Activated CD8-positive, alpha-beta memory T cell treated with anti-CD3 and anti-CD28 coated beads for 24 hours (primary cell): Measurements from ENCODE around the gene TMEM42.

Experiments used
- DNase-seq: peaks from one replicate; pipeline ENCODE4 v3.0.0-alpha.2; 2020

The TMEM42 gene

DNA sequence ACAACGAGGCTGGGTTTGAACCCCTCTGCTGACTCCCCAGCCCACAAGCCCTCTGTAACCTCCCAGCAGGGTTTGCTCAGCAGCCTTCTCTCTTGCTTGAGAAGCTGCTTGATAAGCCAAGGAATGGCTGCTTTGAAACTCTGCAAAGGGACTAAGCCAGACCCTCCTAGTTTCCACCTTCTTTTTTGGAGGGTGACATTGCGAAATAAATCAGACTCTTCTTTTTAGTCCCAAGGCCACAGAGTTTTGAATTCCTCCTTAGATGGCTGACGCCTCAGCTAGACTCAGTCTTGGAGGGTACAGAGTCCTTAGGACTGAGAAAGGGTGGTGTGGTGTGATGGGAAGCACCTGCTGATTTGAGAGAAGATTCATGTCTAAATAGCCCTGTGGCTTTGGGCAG lies 13.9 kb downstream of the TMEM42 start:
- DNase-seq: no peak

DNA sequence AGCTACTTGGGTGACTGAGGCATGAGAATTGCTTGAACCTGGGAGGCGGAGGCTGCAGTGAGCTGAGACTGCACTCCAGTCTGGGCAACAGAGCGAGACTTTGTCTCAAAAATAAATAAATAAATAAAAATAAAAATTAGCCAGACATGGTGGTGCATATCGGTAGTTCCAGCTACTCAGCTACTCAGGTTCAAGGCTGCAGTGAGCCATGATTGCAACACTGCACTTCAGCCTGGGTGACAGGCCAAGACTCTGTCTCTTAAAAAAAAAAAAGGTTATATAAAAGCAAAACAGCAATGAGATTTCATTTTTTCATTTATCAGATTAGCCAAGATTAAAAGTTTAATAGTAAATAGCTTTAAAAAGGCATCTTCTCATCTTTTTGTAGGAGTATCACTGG lies 15.6 kb downstream of the TMEM42 start:
- DNase-seq: no peak

DNA sequence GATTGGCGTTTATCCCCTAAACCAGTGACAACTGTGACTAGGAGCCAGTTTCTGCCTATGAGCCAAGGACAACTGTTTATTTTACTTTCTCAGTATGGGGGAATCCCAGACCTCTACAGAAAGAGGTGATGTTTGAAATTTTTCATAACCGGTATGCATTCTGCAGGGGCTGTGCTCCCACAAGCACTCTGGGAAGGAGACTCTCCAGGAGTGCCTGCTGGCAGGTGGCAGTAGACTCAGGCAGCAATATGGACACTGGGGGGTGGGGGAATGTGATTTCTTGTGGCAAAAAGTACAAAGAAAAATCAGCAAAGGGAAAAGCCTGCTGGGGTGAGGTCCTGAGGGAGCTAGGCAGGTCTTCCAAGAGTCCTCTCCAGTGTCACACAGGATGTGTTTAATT lies 18.6 kb downstream of the TMEM42 start:
- no peak for DNase-seq

DNA sequence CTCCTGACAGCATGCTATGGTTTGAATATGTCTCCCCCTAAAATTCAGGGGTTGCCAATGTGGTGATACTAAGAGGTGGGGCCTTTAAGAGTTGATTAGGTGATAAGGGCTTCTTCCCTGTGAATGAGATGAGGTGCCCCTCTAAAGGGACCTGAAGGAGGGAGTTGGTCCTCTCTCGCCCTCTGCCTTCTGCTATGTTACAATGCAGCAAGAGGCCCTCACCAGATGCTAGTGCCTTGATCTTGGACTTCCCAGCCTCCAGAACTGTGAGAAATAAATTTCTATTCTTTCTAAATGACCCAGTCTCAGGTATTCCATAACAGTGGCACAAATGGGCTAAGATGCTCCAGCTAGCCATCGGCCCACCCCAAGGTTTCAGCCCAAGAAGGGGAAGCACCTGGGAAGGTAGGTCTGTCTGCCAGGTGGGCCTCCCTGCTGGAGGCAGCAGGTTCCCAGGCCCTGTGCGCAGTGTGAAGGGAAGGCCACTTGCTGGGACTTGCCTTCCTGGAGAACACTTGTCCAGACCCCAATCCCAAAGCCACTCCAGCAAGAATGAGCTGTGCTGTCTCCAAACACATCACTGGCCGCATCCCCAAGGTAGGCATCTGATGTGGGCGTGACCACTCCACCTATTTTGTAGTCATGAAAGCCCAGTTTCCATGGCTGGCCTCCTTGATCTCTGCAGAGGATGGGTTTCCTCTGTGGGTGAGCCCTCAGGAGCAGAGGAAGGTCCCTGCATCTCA lies 21.7 kb downstream of the TMEM42 start:
- no peak for DNase-seq

DNA sequence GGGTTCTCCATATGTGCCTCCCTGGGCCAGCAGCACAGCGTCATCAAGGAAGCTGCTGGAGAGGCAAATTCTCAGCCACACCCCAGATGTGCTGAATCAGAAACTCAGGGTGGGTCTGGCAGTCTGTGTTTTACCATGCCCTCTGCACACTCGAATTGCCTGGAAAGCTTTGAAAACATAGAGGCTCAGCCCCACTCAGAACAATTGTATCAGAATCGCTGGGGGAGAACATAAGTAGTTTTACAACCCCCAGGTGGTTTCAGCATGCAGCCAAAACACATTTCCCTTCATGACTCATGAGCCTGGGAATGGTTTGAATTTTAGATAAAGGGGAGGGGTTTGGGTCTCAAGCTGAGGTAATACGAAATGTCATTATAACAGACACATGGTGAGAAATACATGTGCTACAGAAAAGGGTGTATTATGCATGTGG lies 22.3 kb downstream of the TMEM42 start:
- no peak for DNase-seq

DNA sequence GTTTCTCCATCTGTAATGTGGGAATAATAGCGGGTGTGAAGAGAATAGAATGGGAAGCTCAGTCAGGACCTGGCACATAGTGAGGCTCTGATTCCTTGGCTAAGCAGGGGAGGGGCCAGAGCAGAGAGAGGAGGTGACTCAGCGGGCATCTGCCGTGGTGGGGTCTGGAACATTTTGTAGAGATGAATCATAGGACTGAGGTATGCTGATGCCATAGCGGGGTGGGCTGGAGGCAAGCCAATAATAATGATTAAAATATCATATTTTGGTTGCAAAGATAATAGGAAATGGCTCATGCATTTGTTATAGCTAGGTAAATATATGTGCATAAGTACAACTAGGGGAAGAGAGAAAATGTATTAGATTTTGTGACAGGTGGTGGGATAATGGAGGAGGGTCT lies 23.9 kb downstream of the TMEM42 start:
- DNase-seq: no peak

DNA sequence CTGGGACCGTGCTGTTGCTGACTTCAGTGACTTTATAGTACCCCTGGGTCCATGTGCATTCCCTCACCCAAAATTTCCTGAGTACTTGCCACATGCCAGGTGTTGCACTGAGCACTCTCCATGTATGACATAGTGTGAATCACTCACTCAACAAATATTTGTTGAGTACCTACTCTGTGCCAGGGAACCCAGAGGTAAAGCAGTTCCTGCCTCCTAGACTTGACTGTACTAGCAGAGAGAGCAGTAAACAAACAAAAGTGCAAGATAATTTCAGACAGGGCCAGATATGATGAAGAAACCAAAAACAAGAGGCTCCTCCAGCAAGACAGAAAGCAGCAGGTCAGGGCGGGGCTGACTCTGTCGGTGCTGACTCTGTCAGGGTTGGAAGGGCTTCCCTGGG lies 24.8 kb downstream of the TMEM42 start:
- DNase-seq: no peak

DNA sequence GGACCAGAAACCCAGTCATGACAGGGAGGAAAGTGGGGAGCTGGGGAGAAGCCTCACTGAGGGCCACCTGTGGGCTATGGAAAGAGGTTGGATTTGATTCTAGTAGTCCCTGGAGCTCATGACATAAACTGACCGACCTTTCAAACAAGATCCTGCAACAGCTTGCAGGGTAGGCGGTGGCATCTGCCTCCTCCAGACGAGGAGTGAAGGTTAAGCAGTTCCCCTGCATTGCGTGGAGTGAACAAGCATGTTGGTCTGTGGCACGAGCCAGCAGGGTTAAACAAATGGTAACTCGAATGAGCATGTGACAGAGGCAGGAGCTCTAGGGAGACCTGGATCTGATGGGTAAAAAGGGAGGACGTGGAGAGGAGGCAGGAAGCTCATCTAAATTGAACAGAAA lies 25.4 kb downstream of the TMEM42 start:
- no peak for DNase-seq

DNA sequence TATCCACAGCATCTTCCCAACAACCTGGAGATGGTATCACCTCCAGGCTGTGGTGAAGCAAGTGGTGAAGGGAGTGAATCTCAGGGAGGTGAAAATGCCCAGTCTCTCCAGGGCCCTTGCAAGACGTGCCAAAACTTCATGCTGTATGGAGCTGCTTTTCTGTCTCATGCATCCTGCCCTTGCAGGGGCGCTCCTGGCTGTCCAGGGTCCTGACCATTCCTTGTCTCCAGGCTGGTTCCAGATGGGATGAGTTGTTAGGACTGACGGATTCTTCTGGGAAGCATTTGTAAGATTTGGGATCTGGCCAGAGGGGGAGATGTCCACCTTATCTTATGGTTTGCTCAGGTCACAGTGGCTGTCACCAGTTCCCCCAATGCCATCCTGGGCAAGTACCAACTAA lies 28.5 kb downstream of the TMEM42 start:
- no peak for DNase-seq

DNA sequence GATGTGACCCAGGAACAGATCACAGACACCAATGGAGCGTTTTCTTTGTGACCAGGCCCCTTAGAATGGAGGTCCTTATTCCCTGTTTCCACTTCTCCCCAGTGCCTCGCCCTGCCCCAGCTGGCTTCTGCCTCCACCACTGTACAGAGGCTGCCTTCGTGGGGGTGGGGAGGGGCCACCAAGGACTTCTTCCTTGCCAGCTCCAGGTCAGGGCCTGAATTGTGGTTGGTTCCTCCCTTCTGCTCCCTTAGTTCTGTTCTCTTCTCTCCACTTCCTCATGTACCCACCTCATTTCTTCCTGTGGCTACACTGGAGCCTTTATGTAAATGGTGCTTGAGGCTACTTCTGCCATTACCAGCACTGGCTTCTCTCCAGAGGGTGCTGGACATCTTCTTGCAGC lies 29.1 kb downstream of the TMEM42 start:
- no peak for DNase-seq

DNA sequence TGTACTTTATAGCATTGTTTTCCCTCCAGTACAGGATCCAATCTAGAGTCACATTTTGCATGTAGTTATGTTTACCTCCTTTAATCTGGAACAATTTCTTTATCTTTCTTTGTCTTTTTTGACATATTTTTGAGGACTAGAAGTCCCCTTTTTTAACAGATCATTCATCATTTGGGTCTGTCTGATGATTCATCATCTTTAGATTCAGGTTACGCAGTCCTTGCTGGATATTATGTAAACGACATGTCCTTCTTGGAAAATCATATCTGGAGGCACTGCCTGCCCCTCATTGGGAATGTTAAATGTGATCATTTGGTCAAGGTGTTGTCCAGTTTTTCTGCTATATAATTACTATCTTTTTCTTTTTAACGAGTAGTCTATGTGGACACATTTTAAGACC lies 31.0 kb downstream of the TMEM42 start:
- no peak for DNase-seq

DNA sequence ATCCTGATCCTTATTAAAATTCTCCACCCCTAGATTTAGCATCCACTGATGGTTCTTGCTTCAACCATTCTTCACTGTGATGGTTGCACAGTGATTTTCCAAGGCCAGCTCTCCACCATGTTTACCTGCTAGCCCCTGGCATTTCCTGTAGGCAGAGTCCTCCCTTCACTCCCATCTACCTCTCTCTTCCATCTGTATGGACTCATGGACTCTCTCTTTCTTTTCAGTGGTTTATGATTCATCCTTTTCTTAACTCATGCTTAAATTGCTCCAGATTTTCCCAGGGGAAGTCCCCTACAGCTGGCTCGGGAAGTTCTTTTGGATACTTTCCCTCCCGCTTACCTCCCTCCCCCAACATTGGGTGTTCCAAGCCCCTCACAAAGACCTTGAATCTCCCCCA lies 31.4 kb downstream of the TMEM42 start:
- DNase-seq: no peak

DNA sequence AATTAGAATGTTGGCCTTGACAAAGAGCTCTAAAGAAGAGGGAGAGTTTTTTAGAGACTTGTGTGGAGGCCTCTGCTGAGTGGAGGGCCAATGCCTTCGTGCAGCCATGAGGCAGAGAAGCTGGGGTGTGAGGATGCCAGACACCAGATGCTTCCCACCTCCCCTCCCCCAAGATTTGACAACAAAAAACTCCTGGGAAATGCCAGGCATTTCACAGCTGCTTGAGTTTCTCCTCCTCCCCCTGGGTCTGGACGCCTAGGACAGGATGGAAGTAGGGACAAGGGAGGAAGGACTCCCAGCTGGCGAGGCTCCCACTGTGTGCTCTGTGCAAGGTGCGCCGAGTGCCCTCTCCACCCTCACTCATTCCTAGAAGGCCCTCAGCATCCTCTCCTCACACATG lies 32.8 kb downstream of the TMEM42 start:
- no peak for DNase-seq

DNA sequence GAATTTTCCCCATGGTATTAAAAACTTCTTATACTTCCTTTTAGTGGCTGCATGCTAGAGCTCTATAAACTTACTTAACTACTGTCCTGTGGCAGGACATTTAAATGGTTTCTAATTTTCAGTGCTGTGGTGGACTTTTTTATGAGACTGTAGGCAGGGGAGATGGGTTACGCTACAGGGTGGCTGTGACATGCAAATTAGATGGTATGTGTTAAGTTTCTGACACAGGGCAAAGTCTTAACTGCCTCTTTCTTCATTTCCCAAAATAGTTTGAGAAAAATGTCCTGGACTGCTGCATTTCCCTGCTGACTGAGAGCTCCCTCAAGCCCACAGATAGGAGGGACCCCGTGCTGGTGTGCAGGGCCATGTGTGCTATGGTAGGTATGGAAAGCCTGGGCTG lies 34.7 kb downstream of the TMEM42 start:
- DNase-seq: no peak

DNA sequence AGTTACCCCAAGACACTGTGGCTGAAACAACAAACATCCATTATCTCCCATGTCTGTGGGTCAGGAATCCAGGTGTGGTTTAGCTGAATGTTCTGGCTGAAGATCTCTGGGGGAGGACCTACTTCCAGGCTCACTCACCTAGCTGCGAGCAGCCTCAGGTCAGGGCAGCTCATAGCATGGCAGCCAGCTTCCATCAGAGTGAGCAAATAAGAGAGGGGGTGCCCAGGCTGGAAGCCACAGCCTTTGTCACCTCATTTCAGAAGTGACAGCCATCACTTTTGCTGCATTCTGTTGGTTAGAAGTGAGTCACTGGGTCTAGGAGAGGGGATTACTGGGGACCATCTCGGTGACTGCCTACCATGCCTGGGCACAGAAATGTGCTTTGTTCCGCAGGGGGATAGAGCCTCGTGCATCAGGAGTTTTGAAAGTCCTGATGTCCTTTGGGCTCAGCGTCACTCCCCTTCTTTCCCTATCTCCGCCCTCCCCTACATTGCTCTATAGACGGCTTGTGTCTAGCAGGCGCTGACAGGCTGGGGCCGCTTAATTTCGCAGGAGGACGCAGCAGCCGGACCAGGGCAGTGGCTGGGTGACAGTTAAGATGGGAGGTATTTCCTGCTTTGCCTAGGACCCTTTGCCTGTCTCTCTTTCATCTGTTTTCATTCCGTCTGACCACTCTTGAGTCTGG lies 38.1 kb downstream of the TMEM42 start:
- no peak for DNase-seq

DNA sequence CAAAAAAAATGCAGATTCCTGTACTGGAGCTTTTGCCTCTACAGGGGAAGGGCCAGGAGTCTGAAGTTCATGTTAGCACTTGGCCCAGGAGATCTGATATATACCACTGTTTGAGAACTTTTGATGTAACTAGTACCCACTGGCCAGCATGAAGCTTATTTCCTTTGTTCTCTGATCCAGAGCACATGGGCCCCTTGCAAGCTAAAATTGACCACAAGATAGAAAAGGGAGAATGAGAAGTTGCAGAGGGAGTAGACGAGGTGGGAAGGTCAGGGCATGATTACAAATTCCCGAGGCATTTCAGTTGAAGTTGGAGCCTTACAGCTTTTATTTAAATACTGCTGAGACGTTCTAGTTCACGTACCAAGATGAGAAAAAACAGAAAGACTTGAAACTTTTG lies 40.9 kb downstream of the TMEM42 start:
- no peak for DNase-seq

DNA sequence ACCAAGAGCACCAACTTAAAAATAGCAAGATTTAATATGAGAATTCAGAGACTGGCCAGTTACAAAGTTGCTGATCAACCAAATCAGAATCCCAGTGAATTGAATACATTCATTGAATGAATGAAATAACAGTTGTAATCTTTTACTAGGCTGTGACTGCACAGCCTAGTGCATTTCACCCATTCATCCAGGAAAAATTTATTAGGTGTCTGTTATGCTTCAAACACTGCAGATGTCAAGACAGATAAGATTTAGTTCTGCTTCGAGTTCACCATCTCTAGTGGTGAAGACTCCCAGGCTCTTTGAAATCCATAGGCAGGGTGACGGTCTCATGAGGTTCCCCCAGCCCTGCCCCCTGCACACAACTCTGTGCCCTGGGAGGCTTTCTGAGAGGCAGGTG lies 41.6 kb downstream of the TMEM42 start:
- DNase-seq: no peak

DNA sequence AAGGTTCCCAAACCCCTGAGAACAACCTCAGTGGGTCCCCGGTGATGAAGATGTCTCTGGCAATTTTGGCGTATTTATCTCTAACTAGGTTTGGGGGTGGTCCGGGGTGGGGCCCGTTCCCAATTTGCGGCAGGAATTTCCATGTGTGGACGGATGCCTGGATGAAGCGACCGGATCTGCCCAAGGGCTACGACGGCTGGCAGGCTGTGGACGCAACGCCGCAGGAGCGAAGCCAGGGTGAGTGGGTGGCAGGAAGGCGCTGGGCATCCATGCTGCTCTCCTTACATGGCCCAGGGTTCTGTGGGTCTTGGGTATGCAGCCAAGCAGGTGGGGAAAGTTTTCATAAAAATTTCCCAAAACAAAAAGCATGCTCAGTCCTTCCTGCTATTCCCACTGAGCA lies 42.0 kb downstream of the TMEM42 start:
- no peak for DNase-seq

DNA sequence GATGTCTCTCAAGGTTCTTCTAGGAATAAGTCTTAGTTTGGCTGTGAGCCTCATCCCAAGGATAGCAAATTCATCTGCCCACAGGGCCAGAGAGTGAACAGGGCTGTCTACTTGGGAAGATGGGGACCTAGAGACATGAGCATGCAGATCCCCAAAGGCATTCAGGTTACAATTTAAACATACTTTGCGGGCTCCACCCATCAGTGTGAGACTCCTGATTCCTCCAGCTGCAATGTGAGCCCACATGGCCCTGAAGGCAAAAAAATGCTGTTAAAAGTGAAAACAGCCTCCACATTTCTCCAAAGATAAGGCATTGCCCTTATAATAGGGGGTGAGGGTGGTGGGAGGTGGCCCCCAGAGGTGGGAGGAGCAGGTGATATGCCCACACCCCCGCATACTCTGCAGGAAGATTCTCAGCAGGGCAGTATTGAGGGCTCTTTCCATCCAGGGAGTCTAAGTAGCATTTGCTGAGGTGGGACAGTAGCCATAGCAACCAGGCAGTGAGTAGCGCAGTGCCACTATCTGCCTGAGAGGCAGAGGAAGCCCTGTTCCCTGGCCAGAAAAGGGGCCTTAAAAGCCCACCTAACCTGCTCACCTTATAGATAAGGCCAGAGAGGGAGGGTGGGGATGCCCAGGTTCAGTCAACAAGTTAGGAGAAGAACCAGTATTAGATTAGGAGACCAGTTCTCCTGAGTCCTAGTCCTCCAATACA lies 43.9 kb downstream of the TMEM42 start:
- no peak for DNase-seq

DNA sequence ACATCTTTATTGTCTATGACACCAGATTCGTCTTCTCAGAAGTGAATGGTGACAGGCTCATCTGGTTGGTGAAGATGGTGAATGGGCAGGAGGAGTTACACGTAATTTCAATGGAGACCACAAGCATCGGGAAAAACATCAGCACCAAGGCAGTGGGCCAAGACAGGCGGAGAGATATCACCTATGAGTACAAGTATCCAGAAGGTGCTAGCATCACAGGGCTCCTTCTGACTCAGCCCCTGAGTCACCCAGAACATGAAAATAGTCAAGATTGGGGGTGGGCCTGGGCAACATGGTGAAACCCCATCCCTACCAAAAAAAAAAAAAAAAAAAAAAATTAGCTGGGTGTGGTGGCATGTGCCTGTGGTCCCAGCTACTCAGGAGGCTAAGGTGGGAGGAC lies 45.3 kb downstream of the TMEM42 start:
- DNase-seq: no peak

DNA sequence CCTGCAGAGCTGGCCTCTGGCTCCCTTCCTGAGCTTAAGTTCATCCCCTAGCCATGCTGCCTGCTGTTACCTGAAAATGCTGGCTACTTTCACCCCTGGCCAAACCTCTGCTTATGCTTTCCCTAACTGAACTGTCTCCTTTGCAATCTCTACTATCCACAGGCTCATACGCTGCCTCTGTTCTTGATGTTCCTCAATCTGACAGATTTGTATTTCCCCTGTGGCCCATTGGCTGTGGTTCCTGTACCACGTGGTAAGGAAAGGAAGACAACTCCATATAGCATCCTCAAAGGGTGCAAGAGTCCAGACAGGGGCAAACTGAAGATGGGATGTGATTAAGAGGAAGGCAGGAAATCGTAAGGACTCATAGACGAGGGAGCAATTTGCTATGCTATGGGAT lies 45.9 kb downstream of the TMEM42 start:
- DNase-seq: no peak

DNA sequence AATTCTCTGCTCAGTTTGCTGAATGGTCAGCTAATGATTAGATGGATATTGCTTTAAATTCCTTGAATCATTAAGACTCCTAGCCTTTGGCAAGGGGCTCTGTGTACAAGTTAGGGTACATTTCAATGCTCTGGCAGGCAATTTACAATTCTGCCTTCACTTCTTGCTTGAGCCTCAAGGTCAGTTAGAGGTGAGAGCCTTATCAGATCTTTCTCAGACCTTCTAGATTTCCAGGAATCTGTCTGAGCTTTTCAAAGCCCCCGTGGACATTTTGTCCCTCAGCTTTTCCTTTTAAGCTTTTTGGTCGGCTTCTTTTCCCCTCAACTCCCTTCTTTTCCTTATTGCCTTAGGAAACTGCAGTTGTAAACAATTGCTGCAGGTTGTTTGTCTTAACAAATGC lies 47.4 kb downstream of the TMEM42 start:
- no peak for DNase-seq

DNA sequence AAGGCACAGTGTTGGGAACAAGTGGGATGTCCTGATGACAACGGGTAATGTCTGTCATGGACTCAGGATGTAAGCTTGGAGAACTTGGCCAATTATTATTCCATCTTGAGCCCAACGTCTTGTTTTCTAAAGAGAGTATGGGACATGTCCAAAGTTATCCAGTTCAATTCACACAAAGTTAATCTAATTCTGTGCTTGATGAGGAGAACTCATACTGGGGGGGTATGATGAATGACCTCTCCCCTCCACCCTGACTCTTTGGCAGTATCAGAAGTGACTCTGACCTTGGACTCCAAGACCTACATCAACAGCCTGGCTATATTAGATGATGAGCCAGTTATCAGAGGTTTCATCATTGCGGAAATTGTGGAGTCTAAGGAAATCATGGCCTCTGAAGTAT lies 49.0 kb downstream of the TMEM42 start:
- no peak for DNase-seq

DNA sequence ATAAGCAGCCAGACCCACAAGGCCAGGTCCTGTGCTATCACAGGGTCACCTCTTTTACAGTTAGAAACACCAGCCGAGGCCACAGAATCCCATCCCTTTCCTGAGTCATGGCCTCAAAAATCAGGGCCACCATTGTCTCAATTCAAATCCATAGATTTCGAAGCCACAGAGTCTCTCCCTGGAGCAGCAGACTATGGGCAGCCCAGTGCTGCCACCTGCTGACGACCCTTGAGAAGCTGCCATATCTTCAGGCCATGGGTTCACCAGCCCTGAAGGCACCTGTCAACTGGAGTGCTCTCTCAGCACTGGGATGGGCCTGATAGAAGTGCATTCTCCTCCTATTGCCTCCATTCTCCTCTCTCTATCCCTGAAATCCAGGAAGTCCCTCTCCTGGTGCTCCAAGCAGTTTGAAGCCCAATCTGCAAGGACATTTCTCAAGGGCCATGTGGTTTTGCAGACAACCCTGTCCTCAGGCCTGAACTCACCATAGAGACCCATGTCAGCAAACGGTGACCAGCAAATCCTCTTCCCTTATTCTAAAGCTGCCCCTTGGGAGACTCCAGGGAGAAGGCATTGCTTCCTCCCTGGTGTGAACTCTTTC lies 52.3 kb downstream of the TMEM42 start:
- peak; percentile 83 for DNase-seq
